ENCODE results near the gene KLHDC8A.

Gene KLHDC8A

DNA sequence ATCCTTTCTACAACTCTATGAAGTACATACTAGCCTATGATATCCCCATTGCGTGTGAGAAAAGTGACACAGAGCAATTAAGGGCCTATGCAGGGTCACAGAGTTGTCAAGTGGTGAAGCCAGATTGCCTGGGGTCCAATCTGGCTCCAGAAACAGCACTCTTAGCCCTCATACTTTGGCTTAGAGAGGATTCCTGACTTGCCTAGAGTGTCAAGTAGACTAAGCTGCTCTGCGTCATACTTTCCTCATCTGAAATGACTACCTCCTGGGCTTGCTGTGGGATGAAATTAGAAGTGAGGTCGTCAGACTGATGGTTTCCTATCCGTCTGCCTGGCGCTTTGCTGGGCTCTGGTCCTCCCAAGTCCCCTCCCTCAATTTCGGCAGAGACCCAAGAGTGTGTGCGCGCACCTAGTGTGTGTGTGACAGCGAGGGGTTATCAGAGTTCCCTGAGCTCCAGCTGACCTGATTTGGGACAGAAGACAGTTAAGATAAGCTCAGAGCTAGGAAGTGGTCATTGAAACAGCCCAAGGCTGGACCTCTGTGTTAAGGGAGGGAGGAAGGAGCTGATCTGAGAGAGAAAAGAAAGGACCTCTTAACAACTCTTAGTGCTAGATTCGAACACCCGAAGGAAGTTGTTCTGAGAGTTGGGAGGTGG, 29.8 kb downstream of the KLHDC8A start:
- H3K4me3 ChIP-seq (replicated peaks in 1 of 2; ENCODE audit: low read depth in 2 of 2, low read length in 2 of 2), result no peak overlapping the region
- TF ChIP-seq CTCF (IDR thresholded peaks at IDR 0.05; ENCODE audit: low read depth, low read length), result no peak
- DNase-seq (ENCODE audit: low read depth in 2 of 2), result no peak

DNA sequence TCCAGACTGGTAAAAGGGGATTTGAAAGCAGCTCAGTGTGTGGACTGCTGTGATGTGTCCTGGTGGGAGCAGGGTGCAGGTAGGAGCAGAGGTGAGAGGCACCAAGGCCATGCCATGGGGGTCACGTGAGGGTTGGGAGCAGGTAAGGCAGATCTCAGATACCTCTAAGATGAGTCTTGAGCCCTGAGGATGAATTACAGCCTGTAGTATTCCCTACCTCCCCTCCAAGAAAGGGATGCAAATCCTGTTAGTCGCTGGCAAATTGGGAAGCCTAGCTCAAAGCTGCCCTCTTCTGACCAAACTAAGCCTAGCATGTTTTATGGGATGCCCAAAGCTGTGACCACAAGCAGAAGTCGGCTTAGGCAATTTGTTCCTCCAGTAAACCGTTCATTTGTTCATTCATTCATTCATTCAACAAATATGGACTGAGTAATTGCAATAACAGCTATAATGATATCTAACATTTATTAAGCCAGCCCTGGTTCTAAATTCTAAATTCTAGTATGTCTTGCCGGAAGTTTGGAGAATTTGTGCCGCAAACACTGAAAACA, 31.3 kb downstream of the KLHDC8A start:
- no peak overlapping the region for H3K4me3 ChIP-seq (replicated peaks in 1 of 2; ENCODE audit: low read depth in 2 of 2, low read length in 2 of 2)
- DNase-seq (ENCODE audit: low read depth in 2 of 2), result peak; percentile 87 to 90
- peak; percentile 90 for TF ChIP-seq CTCF (IDR thresholded peaks at IDR 0.05; ENCODE audit: low read depth, low read length)

DNA sequence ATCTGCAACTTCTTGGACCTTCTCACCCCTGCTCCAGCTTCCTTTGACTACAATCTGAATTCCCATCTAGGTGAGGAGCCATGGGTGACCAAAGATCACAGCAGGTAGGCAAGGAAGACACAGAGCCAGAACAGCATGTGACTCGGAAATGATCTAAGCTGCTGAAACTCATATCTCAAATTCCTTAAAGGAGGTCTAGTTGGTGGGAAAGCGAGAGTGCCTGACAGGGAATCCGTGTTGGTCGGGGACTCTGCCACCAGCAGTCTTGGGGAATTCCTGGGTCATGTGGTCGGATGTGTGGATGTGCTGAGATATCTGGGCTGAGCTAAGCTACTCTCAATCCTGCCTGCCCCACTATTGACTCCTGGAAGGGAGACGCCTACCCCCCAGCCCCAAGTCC, 31.9 kb downstream of the KLHDC8A start:
- DNase-seq (ENCODE audit: low read depth in 2 of 2), result peak; percentile 26 to 53
- no peak for TF ChIP-seq CTCF (IDR thresholded peaks at IDR 0.05; ENCODE audit: low read depth, low read length)
- no peak overlapping the region for H3K4me3 ChIP-seq (replicated peaks in 1 of 2; ENCODE audit: low read depth in 2 of 2, low read length in 2 of 2)

DNA sequence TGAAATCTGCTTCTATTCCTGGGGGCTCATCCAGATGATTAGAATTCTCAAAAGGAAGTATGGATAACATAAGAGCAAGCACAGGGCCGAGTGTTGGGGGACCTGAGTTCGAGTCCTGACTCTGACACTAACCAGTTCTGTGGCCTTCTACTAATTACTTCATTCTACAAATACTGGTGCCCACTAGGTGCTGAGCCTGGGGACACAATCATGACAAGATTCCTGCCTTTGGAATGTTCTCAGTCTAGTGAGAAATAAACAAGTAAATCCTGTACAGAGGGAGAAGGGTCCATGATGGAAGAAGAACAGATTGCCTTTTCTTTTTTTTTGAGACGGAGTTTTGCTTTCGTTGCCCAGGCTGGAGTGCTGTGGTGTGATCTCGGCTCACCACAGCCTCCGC, 32.9 kb downstream of the KLHDC8A start:
- no peak overlapping the region for H3K4me3 ChIP-seq (replicated peaks in 1 of 2; ENCODE audit: low read depth in 2 of 2, low read length in 2 of 2)
- DNase-seq (ENCODE audit: low read depth in 2 of 2), result no peak
- no peak for TF ChIP-seq CTCF (IDR thresholded peaks at IDR 0.05; ENCODE audit: low read depth, low read length)

DNA sequence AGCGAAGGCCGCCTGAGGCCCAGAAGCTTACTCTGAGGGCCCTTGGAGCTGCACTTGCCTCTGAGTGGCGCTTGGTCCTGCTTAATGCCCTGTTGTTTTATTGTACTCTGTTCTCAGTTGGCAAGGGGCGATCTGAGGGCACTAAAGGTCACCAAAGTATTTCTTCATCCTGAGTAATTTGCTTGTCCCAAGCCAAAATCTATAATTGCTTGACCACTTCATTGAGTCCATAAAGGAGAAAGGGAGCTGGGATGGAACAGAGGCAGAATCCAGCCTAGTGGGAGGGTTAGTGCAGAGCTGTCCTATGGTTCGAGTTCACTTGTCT, 34.8 kb downstream of the KLHDC8A start:
- no peak for TF ChIP-seq CTCF (IDR thresholded peaks at IDR 0.05; ENCODE audit: low read depth, low read length)
- DNase-seq (ENCODE audit: low read depth in 2 of 2), result no peak
- no peak overlapping the region for H3K4me3 ChIP-seq (replicated peaks in 1 of 2; ENCODE audit: low read depth in 2 of 2, low read length in 2 of 2)

GRCh38 chr1:205321162-205321958, 35.4 kb downstream of the KLHDC8A start, which contains the start of gene NUAK2:
Gene NUAK2 (minus strand): TSS chr1:205321745. CDS start chr1:205321628, 117 bp downstream.
- peak; percentile 88 to 89 for DNase-seq (ENCODE audit: low read depth in 2 of 2)
- H3K4me3 ChIP-seq (replicated peaks in 1 of 2; ENCODE audit: low read depth in 2 of 2, low read length in 2 of 2), result peak within 1 kb of the TSS; percentile 90
- TF ChIP-seq CTCF (IDR thresholded peaks at IDR 0.05; ENCODE audit: low read depth, low read length), result no peak

All from cardiac fibroblast (primary cell).